Left renal pelvis (tissue), 4 donors: Measurements from ENCODE around the gene CLDN20. TPM values are rescaled to one million over a fixed set of nuclear protein-coding genes. Genes with fewer than 3 reads are reported as not detected.
"Not testable (repeated sequence)": the region's sequence is repeated elsewhere in the genome, so short reads cannot be mapped to it uniquely, and the experiment has no call there.

Experiments
- DNase-seq, 4 donors: peaks; one replicate each; pipeline ENCODE4 v3.0.0-alpha.2; 2013; ENCODE audit warnings: low read depth in 4 of 4, low spot score in 3 of 4
- polyA plus RNA-seq, 4 donors: library from polyadenylated mRNA; unstranded; fragments of 120-200 nt; gene quantifications; one replicate each; pipeline ENCODE4 v1.2.1, GENCODE V29; 2013; ENCODE audit not compliant: insufficient read length in 4 of 4

The CLDN20 gene, protein sequence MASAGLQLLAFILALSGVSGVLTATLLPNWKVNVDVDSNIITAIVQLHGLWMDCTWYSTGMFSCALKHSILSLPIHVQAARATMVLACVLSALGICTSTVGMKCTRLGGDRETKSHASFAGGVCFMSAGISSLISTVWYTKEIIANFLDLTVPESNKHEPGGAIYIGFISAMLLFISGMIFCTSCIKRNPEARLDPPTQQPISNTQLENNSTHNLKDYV
- 1 to 10 TPM in 3 of 4 donors, under 1 TPM in 1; 0.63 to 2.2 (median 1.1) TPM for polyA plus RNA-seq

GRCh38 chr6:155263373-155264063 lies at the start of gene CLDN20:
Gene CLDN20, plus strand, starts transcription at chr6:155264013. Its CDS starts 11,707 bp downstream, at chr6:155275720.
- DNase-seq, result no peak

GRCh38 chr6:155215906-155216305 lies 47.9 kb upstream of the CLDN20 start:
- DNase-seq, result no peak

DNA sequence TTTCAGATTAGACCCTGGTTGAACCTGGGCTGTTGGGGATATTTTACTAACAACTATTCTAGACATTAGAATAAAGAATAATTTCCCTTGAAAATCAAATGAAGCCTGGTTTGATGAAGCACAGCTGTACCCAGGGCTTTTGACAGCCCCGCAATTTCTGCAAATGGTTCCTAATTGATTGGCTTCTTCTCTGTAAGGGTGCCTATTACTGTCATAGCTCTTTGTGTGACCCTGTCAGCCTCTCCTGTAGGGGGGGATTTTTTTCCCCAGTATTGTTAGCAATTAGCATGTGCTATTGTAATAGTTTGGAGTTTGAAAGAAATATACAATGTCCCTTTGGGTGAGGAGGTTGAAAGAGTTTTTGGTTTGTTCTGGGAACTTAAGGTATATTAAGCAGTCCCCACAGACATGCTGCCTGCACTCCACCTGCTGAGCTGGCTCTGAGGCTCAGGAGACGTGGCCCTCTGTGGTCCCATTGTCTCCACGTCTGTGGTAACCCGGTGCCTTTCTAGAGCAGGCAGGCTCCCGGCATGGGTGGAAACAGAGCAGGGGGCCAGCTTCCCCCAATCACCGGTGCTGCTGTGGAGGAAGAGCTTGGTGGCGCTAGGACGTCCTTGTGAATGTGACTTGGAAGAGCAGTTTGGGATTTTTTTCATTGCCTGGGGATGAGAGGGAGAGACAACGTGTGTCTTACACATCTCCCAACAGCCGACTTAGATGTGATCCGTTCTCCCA lies 47.3 kb upstream of the CLDN20 start:
- no peak for DNase-seq

- DNase-seq, result not testable (repeated sequence)
Observed at GRCh38 chr6:155218711-155219110, 45.1 kb upstream of the CLDN20 start.

GRCh38 chr6:155219299-155219698 lies 44.5 kb upstream of the CLDN20 start:
- DNase-seq, result no peak

GRCh38 chr6:155219858-155220301 lies 43.9 kb upstream of the CLDN20 start:
- DNase-seq, result no peak

- no peak for DNase-seq
Observed at GRCh38 chr6:155221086-155221485, 42.7 kb upstream of the CLDN20 start.

DNA sequence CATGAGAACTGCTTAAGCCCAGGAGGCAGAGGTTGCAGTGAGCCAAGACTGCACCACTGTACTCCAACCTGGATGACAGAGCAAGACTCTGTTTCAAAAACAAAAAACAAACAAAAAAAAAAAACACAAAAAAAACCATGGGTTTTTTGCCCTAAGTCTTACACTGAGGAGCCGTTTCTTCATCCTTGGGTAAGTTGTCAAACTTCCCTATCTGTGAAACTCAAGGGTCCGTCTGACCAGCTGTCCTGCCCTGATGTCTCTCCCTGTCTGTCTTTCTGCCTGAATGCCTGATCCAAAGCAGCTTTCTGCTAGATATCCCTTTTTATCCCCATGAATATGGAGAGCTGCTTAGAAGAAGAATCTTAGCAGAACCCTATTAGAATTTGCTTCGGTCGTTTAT lies 41.3 kb upstream of the CLDN20 start:
- no peak for DNase-seq

GRCh38 chr6:155223646-155224451 lies 40.0 kb upstream of the CLDN20 start:
- DNase-seq, result no peak

DNA sequence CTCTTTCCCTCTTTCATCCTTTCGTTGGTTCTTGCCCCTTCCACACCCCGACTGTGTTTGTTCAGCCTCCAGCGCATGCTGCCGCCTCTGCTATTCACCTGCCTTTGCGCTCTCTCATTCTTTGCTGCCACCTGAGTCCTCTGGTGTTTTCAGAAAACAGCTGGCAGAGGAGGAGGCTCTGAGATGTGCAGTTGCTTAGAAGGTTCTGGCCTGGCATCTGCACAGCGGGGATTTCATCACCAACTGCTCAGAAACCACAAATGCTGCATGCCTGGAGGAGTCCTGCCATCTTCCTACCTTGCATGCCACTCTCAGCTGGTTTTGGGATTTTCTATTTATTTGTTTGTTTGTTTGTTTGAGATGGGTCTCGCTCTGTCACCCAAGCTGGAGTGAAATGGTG lies 39.2 kb upstream of the CLDN20 start:
- DNase-seq, result no peak

DNA sequence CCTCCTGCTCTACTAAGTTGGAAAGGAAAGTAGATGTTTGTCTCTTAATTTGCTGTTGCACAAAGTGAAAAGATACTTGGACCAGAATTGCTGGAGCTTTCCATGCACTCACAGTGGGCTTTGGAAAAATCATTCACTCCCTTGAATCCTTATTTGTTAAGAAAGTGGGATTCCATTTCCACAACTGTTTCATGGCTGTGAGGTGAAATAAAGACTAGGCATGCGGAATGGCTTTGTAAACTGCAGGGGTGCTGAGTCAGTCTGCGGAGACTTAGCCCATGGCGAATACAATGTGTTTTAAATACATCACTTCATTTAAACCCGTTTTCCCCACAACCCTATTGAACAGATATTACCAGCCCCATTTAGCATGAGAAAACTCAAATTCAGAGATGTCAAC lies 36.8 kb upstream of the CLDN20 start:
- DNase-seq, result no peak

- no peak for DNase-seq
Observed at GRCh38 chr6:155228546-155229166, 35.2 kb upstream of the CLDN20 start.

- DNase-seq, result not testable (repeated sequence)
Observed at GRCh38 chr6:155230975-155231374, 32.8 kb upstream of the CLDN20 start.

DNA sequence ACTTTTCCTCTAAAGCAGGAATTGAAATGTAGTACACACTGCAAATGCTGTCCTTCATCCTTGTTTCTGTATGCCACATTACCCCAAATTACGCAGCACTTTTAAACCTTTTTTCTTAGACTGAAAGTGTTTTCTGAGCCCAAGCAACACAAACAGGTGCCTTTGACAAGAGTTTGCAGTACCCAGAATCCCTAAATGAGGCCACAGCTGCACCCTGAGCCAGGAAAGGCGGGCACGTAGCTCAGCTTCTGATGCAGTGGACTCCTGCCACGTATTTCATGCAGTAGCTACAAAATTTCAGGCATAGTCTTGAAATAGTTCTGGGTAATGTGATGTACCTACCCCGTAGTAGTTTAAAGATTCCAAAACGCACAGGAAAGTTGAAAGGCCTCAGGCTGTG lies 31.0 kb upstream of the CLDN20 start:
- no peak for DNase-seq

- DNase-seq, result no peak
Observed at GRCh38 chr6:155234167-155234566, 29.6 kb upstream of the CLDN20 start.

DNA sequence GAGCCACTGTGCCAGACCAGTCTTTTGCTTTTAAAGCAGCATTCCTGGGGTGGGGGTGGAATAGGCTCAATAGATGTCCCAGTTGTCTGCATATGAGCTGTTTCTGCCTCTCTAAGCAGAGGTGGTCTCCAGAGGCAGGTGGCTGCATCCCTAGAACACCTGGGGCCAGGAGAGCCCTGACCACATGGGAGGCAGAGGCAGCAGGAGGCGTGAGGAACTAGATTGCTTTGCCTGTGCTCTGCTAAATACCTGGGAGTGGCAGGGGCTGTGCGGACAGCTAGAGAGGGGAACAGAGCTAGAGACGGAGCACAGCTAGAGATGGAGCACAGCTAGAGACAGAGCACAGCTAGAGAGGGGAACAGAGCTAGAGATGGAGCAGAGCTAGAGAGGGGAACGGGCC lies 29.1 kb upstream of the CLDN20 start:
- no peak for DNase-seq

- DNase-seq, result no peak
Observed at GRCh38 chr6:155235087-155235486, 28.7 kb upstream of the CLDN20 start.

GRCh38 chr6:155237613-155238012 lies 26.2 kb upstream of the CLDN20 start:
- DNase-seq, result no peak

DNA sequence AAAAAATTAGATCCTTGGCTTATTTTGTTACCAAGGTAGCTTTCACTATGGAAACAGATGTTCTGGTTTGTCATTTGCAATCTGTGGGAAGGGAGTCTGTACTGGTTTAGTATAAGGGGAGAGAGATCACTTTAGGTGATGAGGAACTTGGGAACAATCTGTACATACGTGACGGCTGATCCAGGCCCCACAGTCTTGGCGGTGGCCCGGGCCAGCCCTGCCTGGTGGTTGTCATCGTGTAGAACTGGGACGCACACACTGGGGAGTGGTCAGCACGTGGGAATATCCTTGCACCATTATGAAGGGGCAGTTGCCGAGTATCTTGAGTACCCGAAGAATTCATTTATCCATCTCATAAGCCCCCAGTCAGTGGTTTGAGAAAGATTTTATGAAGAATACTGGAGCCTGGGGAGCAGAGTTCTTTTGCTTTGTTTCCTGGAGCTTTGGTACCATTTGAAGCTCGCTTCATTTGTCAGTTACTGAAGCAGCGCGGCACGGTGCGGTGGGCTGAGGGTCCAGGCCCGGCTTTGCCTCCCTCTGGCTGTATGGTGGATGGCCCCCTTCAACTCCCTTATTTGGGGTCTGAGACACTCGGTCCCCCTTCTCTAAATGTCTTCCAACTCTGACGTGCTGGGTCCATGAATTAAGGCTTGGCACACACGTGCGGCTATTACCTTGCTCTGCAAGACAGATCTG lies 22.8 kb upstream of the CLDN20 start:
- DNase-seq, result no peak

DNA sequence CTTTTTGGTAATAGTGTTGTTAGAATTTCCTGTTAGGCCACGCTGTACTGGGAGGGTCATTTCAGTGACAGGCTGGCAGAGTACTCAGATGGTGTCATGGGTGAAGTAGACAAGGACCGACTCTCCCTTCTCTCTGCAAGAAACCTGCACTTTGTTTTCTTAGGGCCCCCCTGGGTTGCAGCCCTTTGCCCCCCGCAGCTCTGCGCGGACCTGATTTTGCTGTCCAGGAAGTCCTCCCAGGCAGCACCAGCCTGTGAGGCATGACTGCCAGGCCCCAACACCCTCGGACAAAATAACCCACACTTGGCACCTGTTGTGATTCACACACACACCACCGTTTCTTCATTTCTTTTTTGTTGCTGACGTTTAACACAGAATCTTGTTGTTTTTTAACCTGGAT lies 21.8 kb upstream of the CLDN20 start:
- no peak for DNase-seq
